AG08395 (cell line): ENCODE results near the gene HK2.
A peak's percentile ranks its signal among the peaks of the same experiment; 100 is the strongest.
"Not testable (repeated sequence)": the region's sequence is repeated elsewhere in the genome, so short reads cannot be mapped to it uniquely, and the experiment has no call there.

Experiments
- DNase-seq: peaks from one replicate; pipeline ENCODE4 v3.0.0; 2012; ENCODE audit warnings: mixed read lengths, low spot score

The HK2 gene

DNA sequence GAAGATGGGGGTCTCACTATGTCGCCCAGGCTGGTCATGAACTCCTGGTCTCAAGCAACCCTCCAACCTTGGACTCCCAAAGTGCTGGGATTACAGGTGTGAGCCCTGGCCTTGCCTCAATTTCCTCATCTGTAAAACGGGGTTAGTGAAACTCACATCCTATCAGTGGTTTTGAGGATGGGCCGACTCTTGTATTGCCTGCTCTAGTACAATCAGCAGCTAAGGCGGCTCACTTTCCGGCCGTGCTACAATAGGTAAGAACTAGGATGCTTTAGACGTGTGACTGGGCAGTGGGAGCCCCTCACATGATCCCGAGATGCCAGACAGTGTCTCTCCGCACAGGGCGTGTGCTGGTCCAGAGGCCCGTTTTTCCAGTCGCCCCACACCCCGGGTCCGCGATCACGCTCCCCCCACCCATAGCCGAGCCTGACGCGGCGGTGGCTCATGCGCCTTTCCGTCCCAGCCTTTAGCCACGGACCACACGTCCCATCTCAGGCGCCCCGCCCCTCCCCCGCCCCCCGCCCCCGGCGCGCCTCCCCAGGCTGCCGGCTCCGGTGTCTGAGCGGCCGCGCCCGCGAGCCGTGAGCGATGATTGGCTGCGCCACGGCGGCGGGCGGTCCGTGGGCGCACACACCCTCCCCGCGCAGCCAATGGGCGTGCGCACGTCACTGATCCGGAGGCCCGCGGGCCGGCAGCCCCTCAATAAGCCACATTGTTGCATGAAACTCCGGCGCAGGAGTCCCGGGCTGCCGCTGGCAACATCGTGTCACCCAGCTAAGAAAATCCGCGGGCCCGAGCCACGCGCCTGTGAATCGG lies at the start of gene HK2:
Gene HK2, plus strand, starts transcription at position 710 of the 816 bp plus-strand sequence. CDS start 454 bp downstream, outside the sequence.
- DNase-seq, result peak; percentile 99

GRCh38 chr2:74789271-74789670 lies 44.7 kb upstream of the HK2 start:
- no peak for DNase-seq

DNA sequence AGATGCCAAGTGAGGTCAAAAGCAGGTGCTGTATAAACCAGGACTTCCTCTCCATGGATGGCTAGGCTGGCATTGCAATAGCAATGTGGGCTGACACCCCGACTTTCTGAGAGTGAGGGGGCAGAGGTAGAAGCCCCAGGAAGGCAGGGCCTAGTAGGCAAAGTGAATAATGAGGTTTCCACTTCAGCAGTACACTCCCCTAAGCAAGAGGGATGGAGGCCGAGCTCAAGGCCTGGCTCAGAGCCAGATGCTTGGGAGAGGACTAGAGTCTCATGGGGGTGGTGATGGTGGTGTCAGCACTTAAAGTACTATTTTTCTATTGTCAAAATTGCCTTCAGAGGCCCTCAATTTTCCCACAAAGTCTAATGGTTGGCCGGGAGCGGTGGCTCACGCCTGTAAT lies 41.6 kb upstream of the HK2 start:
- DNase-seq, result no peak

DNA sequence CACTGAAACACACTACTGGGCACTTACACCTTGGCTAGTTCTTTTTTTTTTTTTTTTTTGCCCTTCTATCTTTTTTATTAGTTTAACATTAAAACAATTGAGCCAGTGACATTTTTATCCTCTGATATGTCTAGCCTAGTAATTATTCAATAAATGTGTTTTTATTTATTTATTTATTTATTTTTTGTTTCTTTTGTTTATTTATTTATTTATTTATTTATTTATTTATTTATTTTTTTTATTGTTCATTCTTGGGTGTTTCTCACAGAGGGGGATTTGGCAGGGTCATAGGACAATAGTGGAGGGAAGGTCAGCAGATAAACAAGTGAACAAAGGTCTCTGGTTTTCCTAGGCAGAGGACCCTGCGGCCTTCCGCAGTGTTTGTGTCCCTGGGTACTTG lies 39.0 kb upstream of the HK2 start:
- DNase-seq, result not testable (repeated sequence)

GRCh38 chr2:74806355-74806839 lies 27.5 kb upstream of the HK2 start:
- no peak for DNase-seq

GRCh38 chr2:74806920-74807319 lies 27.0 kb upstream of the HK2 start:
- no peak for DNase-seq

DNA sequence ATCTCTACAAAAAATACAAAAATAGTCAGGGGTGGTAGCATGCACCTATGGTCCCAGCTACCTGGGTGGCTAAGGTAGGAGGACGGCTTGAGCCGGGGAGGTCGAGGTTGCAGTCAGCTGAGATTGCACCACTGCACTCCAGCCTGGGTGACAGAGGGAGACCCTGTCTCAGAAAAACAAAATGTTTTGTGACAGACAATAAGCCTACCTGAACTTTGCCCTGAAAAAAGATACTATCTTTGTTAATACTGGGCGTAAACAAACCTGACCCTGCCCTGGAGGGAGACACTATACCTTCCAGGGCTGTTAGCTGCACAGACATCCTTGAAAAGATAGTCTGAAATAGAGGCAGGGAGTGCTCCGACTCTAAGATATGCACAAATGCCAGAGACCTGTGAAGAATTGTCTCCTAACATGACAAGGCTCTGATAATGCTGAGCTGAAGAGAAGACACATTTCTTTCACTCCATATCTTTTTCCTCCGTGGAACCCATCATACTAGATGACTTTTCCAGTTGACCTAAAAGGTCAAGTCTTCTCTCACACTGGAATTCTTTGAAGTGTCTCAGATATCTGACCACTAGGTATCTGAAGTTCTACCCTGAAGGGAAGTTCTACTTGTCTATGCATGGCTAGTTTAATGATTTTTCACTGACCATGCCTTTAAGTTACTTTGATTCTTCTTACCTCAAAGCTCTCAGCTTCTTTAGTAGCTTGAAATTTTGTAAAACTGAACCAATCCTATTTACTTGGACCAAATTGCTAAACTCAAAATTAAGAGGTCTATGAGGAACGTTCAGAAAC lies 20.9 kb upstream of the HK2 start:
- DNase-seq, result no peak

GRCh38 chr2:74814102-74814501 lies 19.8 kb upstream of the HK2 start:
- no peak for DNase-seq

GRCh38 chr2:74815941-74816340 lies 18.0 kb upstream of the HK2 start:
- no peak for DNase-seq

DNA sequence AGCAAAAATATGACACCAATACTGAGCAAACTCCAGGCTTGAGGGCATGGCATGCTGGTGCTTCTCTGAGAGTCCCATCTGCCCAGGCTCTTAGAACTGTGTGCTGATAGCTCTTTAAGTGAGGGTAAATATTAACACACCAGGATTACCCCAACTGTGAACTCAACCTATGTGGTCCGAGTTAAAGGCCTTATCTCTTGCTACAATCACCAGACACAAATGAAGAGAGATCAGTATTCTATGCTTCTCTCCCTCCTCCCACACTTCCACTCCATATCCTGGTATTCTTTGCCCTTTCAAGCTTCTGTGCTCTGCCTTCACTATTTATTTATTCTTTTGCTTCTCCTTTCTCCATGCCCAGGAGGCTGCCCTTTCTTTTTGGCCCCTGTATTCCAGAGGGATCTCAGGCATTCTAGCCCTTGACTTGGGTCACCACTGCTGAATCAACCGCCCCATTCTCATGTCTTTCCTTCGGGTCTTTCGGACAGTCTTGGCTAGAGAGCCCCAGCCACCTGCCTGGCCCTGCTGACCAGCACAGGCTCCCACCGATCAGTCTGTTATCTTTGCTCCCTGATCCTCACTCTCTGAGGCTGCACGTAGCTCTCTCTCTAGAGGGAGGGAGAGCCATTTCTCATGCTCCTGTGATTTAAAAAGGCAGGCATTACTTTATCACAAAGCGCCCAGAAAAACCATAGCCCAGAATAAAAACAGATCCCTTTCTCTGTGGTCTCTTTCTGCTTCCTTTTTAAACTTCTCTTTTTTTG lies 17.2 kb upstream of the HK2 start:
- DNase-seq, result no peak

DNA sequence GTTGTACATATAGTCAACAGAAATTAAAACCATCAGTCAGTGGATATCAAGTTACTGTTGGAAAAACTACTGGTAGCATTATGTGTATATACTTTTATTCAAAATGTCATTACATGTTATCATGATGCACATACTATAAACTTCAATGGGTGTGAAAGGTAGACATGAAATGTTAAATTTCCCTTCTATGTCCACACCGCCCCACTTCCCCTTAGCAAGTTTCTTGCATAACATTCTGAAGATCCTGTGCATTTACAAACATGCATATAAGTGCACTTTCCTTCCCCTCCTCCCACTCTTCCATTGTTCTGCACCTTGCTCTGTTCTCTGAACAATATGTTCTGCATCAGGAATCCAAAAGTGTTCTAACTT lies 16.6 kb upstream of the HK2 start:
- no peak for DNase-seq

- DNase-seq, result no peak
Measured at GRCh38 chr2:74819702-74820101, 14.2 kb upstream of the HK2 start.

DNA sequence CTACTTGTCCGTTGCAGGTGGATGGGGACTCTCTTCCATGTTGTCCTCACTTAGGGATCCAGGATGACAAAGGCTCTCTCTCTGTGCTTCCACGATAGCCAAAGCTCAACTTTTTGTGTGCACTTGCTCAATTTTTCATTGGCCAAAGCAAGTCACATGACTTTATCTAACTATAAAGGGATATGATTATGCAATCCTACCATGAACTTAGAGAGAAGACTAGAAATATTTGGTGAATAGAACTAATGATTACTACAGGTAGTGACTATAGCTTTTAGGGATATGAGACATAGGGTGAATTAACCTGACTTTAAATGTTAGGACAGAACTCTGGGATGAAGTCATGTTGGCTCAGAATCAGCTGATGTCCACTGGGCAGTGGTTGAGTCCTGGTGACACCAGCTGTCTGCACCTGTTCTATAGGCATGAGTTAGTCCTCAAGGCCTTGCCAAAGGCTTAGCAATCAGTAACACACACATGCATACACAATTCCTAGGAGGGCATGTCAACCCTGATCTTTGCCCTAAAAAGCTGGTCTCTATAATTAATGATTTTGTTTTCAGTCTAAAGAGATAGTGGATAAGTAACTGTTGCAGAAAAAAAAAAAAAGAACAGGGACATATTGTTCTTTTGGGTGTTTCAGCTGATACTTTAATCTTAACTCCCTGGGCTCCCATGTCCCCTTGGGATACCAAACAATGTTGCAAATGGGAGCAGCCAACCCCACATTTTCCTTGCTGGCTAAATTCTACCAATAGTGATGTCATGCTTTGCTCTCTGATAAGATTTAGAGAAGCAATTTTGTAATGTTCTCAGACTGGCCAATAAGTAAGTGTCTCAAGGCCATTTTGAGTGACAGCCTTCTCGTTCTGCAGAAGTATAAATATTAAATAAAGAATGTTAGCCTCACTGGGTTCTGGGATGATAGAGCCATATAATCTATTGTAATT lies 12.5 kb upstream of the HK2 start:
- no peak for DNase-seq

DNA sequence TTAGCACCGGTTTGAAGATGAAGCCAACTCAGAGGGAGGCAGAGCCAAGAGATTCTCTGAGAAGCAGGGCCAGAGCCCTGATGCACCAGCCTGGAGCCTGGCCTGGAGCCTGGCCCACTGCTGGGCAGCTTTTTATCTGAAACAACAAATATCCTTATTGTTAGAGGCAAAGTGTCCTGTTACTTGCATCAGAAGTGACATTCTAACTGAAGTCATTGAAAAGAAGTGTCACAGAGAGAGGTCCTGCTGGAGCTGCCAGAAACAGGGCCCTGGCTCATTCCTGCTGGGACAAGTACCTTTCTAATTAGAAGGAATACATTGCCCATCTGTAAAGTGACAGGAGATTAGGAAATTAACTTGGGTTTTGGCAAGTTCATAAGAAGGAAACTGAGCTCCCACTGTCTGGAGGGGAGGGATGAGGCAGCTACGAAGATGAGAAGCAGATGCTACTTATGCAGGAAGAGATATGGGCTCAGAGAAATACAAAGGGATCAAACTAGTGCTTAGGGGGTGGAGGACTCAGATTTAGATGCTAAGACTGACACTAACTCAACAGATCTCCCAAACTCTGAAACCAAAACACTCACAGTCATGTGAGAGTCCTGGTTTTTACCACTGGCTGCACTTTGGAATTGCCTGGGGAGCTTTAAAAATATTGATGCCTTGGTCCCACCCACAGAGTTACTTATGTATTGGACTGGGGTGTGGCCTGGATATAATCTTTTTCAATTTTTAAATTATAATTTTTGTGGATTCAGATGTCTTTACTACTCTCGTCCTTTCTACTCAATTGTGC lies 11.0 kb upstream of the HK2 start:
- no peak for DNase-seq

DNA sequence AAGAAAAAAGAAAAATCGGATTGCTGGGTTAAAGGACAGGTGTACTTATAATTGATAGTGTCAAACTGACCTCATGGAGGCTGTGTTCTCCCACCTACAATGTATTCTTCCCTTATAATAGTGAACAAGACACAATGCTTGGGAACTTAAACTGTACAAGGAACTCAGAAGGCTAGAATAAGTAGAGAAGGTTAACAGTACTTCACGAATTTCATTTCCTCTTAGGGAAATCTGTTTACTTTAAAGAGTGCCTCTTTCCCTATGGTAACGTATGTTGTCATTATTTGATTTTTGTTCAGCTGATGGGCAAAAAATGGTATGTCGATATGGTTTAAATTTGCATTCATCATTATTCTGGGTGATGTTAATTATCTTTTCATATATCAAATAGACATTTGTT lies 9.2 kb upstream of the HK2 start:
- DNase-seq, result no peak

DNA sequence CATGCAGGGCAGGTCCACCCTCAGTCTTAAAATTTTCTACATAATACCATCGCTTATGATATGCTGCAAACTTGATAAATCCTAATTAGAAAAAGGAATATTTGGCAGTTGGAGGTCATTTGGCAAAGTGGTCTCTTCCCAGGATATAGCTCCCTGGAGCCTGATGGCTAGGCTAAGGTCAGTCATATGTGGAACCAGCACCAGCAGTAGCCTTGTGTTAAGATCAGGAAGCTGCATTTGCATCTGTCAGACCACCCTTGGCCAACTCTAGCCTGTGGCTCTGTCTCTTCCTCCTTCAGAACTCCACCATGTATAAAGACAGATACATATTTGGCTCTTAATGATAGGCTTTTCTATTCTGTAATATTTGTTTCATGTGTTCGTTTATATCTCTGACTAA lies 5.4 kb upstream of the HK2 start:
- DNase-seq, result no peak

GRCh38 chr2:74831693-74832530 lies 2.0 kb upstream of the HK2 start:
- peak; percentile 57 for DNase-seq

DNA sequence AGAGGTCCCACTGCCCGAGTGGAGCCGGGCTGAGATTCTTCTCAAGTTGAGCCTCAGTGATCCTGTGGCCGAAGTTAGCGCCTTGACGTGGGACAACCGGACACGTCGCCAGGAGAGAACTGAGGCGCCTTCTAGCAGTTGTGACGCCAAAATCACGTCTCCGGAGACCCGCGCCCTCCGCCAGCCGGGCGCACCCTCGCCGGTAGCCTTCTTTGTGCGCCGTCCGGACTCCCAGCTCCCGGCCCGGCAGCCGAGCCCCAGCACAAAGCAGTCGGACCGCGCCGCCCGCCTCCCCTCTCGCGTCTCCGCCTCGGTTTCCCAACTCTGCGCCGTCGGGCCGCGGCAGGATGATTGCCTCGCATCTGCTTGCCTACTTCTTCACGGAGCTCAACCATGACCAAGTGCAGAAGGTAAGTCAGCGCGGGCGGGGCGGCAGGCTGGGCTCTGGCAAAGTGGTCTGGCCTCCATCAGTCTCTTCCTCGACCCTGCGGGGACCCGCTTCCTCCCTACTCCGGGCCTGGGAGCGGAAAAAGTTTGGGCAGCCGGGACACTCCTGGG lies 386 bp downstream of the HK2 start:
- not testable (repeated sequence) for DNase-seq
